GM18868 (cell line): ENCODE results near the gene CRTAC1.

Experiments used
- ATAC-seq: cut with Tn5 transposase; IDR thresholded peaks from one replicate; pipeline ENCODE4 v1.9.1; 2021; ENCODE audit warnings: mild to moderate bottlenecking, moderate library complexity; ENCODE audit not compliant: unreplicated experiment

Gene CRTAC1

GRCh38 chr10:97974526-97975525 lies 55.6 kb downstream of the CRTAC1 start:
- ATAC-seq = no peak

GRCh38 chr10:97974100-97974499 lies 56.3 kb downstream of the CRTAC1 start:
- no peak for ATAC-seq

- ATAC-seq = no peak
Observed at GRCh38 chr10:97969538-97970079, 60.8 kb downstream of the CRTAC1 start.

DNA sequence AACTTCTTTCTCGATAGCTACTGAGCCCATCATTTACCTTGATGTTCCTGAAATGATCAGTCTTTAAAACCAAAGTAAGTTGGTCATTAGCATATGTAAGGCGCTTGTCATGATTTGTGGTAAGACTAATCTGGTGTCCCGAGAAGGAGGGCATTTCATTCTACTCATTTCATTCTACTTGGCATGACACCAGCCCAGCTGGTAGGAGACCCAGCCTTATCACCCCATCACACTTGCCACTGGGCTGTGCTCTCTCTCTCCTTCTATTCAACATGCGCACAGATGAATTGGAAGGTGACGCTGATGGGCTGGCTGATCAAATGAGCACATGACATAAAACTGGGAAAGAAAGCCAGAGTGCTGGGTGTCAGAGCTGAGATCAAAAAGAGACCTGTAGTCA lies 65.7 kb downstream of the CRTAC1 start:
- no peak for ATAC-seq

- no peak for ATAC-seq
Observed at GRCh38 chr10:97961945-97962344, 68.5 kb downstream of the CRTAC1 start.

DNA sequence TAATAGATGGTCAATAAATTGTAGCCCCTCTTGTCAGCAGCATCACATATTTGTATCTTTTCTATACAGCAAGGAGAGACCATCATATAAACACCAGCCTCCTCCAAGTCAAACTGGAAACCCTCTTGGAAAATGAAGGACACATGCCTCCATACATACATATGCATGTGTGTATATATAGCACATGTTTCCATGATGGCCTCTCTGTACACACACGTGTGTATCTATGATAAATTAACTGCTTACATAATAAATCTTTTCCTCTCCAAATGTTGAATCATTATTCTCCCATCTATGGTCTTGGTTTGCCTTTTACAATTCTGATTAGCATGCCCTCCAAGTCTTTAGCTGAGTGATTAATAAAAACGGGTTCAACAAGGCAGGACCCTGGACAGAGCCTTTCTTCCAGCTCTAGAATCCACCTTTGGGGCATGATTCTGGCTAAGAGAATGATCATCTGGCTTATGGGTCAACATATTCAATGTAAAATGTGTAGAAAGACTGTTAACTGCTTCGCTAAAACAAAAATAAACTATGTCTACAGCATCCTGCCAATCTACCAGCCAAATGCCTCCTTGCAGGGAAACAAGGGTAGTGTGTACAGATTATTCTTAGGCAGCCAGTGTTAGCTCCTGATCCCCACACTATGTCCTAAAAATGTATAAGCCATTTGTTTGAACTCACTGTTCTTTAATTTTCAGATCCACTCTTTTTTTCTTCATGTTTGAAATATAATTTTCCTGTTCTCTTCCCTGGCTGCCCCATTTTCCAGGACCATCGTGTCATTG lies 70.0 kb downstream of the CRTAC1 start:
- ATAC-seq = no peak

- ATAC-seq = no peak
Observed at GRCh38 chr10:97949462-97949861, 81.0 kb downstream of the CRTAC1 start.

DNA sequence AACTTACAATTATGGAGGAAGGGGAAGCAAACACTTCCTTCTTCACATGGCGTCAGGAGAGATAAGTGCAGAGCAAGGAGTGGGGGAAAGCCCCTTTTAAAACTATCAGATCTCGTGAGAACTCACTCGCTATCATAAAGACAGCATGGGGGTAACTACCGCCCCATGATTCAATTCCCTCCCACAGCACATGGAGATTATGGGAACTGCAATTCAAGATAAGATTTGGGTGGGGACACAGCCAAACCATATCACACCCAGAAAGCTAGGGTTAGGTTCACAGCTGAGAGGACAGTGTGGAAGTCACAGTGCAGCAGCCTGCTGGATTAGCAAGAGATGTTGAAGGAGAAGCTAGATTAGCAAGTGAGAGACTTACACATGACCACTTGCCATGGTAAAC lies 81.6 kb downstream of the CRTAC1 start:
- no peak for ATAC-seq

DNA sequence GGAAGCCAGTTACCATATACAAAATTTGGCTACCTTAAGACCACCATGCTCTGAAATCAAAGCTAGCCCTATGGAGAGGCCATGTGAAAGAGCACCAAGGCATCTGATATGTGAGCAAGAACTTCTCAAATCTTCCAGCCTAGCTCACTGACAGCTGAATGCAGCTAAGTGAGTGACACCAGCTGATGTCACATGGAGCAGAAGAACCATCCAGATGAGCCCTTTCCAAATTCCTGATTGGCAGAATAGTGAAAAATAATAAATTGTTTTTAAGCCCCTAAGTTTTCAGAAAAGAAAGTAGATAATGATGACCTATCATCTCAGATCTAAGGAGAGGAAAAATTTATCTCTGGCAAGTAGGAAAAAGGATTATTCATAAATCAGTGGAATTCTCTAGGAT lies 85.6 kb downstream of the CRTAC1 start:
- ATAC-seq = no peak

GRCh38 chr10:97943294-97943693 lies 87.1 kb downstream of the CRTAC1 start:
- no peak for ATAC-seq

DNA sequence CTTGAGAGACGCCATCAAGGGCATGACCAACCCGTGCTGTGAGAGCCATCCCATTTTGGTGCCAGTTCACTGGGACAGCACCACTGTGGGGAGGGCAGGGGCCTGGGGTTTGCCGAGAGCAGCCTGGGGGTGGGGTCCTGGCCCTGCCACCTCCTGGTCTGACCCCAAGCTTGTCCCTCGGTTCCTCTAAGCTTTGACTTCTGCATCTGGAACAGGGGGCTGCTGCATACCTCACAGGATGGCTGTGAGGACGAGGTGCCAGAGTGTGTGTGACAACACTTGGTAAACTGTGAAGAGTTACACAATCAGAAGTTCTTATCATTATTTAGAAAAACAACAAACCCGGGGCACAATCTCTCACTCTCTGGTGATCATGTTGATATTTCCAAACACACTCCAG lies 89.9 kb downstream of the CRTAC1 start:
- no peak for ATAC-seq

- ATAC-seq = no peak
Observed at GRCh38 chr10:97939446-97939990, 90.9 kb downstream of the CRTAC1 start.

DNA sequence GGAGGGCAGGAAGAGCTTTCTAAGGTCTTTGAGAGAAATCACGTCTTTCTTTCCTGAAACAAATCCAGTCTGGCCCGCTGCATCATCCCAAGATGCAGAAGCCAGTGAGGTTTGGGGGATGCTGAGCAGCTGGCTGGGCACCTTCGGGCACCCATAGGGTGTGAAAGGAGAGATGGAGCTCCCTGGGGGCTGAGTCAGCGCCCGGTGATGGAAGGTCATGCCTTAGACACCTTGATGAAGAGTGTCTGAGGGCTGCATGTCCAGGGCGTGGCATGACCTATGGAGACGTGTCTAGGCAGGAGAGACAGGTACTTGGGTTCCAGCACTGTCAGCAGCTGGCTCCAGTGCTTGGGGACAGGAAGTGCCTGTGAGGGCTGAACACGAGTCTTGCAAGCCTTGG lies 92.5 kb downstream of the CRTAC1 start:
- ATAC-seq = no peak

- ATAC-seq = no peak
Observed at GRCh38 chr10:97937054-97937453, 93.4 kb downstream of the CRTAC1 start.

DNA sequence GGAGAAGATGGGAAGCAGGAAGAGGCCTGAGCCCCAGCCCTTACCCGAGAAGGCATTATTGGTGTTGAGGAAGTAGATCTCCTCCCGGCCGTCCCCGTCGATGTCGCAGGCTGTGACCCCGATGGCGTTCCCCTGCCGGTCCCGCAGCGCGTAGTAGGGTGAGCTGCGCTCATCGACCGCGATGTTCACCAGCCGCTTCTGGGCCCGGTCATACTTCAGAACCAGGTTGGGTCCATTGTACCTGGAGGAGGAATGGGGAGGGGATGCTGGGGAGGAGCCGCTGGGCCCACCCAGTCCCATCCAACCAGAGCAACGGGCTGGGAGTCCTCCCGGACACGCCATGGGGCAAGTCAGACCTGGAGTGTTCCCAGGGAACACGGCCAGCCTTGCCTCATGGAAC lies 94.3 kb downstream of the CRTAC1 start:
- no peak for ATAC-seq

GRCh38 chr10:97932932-97933530 lies 97.4 kb downstream of the CRTAC1 start:
- ATAC-seq = no peak

DNA sequence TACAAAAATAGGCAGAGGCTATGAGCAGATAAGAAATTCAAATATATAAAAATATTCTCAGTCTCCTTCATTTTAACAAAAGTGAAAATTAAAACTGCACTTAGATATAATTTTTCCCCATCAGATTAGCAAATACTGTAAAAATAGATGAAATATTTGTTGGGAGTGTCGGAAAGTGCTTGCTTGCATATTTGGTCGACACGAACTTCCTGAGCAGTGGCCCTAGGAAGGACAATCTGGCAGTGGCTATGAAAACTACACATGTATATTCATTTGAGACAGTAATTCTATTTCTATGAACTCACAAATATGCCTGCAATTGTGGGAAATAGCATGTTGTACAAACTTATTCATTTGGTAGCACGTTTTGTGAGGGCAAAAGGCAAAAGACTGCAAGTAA lies 99.4 kb downstream of the CRTAC1 start:
- ATAC-seq = no peak

- ATAC-seq = no peak
Observed at GRCh38 chr10:97928897-97929296, 101.5 kb downstream of the CRTAC1 start.

DNA sequence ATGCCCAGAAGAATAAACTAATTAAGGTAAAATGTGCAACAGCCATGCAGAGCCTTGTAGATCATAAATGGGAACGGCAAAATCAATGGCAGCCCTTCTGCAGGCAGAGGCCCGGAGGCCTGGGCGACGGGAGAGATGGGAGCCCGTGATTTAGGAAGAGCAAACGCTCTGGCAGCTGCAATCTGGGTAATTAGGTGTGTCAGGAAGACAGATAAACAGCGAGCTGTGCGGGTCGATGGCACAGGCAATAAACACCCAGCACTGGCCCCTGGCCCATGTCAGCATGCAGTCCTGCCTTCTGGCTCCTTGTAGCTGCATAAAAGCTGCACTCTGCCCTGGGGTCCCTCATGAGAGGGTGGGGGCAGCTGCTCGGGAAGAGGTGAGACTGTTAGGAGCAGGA lies 102.8 kb downstream of the CRTAC1 start:
- no peak for ATAC-seq

- ATAC-seq = no peak
Observed at GRCh38 chr10:97926055-97926454, 104.4 kb downstream of the CRTAC1 start.
